ENCODE results near the gene WWC1. TPM values are rescaled to one million over a fixed set of nuclear protein-coding genes. Genes with fewer than 3 reads are reported as not detected.

WWC1 gene
- total RNA-seq, 2 experiments from 2014 or later = 1.0 to 1.3 TPM

- H3K27me3 ChIP-seq (ENCODE audit: control insufficient read depth in 1 of 2, insufficient read depth in 2 of 2, low read length in 2 of 2) = peaks cover 0 to 3% of the 10 kb centered on the region in 2 experiments
- DNase-seq (no peak), ATAC-seq (ENCODE audit: poor library complexity) (no peak)
- Mint-ChIP-seq H3K4me1 (ENCODE audit: low read depth) (no peaks in the 10 kb centered on the region), H3K27ac (no peak overlapping the region), H3K27me3 (peaks cover 3% of the 10 kb centered on the region), H3K9me3 (no peaks in the 10 kb centered on the region), H3K4me3 (no peak overlapping the region), H3K36me3 (ENCODE audit: low read depth) (no peaks in the 10 kb centered on the region)
- no peak overlapping the region for H3K4me3 ChIP-seq (ENCODE audit: low read length)
- H3K4me1 ChIP-seq (ENCODE audit: insufficient read depth, low read length) = no peaks in the 10 kb centered on the region
- intact Hi-C loops (cut with DNase I, micrococcal nuclease) = no loop called here
- no peak overlapping the region for H3K27ac ChIP-seq (ENCODE audit: low read depth in 1 of 2, low read length in 2 of 2)
- no peak for TF ChIP-seq CTCF (IDR thresholded peaks at IDR 0.05)
- POLR2A ChIA-PET = interaction anchor here (0.6 kb wide), 1 partner anchor 775 kb away, joined by 3 read pairs; no protein-coding TSS in a partner anchor
- H3K9me3 ChIP-seq (ENCODE audit: control insufficient read depth in 1 of 2, insufficient read depth in 1 of 2, low read length in 2 of 2) = no peaks in the 10 kb centered on the region
- CTCF ChIA-PET = no interaction called here
- no peaks in the 10 kb centered on the region for H3K36me3 ChIP-seq (ENCODE audit: insufficient read depth, low read length)
Measured at GRCh38 chr5:168342151-168342825, 50.8 kb downstream of the WWC1 start.

DNA sequence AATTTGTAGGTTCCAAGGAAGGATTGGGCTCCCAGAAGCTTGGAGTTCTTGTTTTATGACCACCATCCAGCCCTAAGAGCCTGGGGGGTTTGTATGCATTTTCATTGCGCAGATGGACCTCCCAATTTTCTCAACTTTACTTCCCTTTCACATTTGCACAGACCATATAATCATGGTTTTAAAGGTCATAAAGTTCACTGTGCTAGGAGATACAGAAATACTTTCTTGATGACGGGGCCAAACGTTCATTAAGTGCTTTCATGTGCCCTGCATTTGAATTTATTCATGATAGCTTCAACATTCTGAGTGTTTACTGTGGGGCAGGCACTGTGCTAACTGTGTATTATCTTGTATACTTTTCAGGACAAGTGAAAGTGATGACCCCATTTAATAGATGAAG, 51.5 kb downstream of the WWC1 start:
- intact Hi-C loops (cut with DNase I, micrococcal nuclease) = no loop called here
- Mint-ChIP-seq H3K4me3 (no peak overlapping the region), H3K9me3 (no peaks in the 10 kb centered on the region), H3K27ac (no peak overlapping the region), H3K36me3 (ENCODE audit: low read depth) (no peaks in the 10 kb centered on the region), H3K27me3 (no peaks in the 10 kb centered on the region), H3K4me1 (ENCODE audit: low read depth) (no peaks in the 10 kb centered on the region)
- ATAC-seq (ENCODE audit: poor library complexity) = no peak
- Histone ChIP-seq H3K27me3 (ENCODE audit: control insufficient read depth in 1 of 2, insufficient read depth in 2 of 2, low read length in 2 of 2) (peaks cover 0 to 3% of the 10 kb centered on the region in 2 experiments), H3K4me1 (ENCODE audit: insufficient read depth, low read length) (no peaks in the 10 kb centered on the region), H3K9me3 (ENCODE audit: control insufficient read depth in 1 of 2, insufficient read depth in 1 of 2, low read length in 2 of 2) (no peaks in the 10 kb centered on the region), H3K36me3 (ENCODE audit: insufficient read depth, low read length) (no peaks in the 10 kb centered on the region), H3K27ac (ENCODE audit: low read depth in 1 of 2, low read length in 2 of 2) (no peak overlapping the region), H3K4me3 (ENCODE audit: low read length) (no peak overlapping the region)
- CTCF ChIA-PET = no interaction called here
- no peak for TF ChIP-seq CTCF (IDR thresholded peaks at IDR 0.05)
- POLR2A ChIA-PET = interaction anchor here (0.6 kb wide), 1 partner anchor 776 kb away, joined by 3 read pairs; no protein-coding TSS in a partner anchor
- DNase-seq = no peak

GRCh38 chr5:168346417-168346816, 55.0 kb downstream of the WWC1 start:
- Mint-ChIP-seq H3K36me3 (ENCODE audit: low read depth) (no peaks in the 10 kb centered on the region), H3K27me3 (peaks cover 8% of the 10 kb centered on the region), H3K27ac (no peak overlapping the region), H3K4me1 (ENCODE audit: low read depth) (no peaks in the 10 kb centered on the region), H3K9me3 (no peaks in the 10 kb centered on the region), H3K4me3 (no peak overlapping the region)
- intact Hi-C loops (cut with DNase I, micrococcal nuclease) = no loop called here
- POLR2A ChIA-PET = no interaction called here
- Histone ChIP-seq H3K9me3 (ENCODE audit: control insufficient read depth in 1 of 2, insufficient read depth in 1 of 2, low read length in 2 of 2) (no peaks in the 10 kb centered on the region), H3K4me1 (ENCODE audit: insufficient read depth, low read length) (no peaks in the 10 kb centered on the region), H3K36me3 (ENCODE audit: insufficient read depth, low read length) (no peaks in the 10 kb centered on the region), H3K4me3 (ENCODE audit: low read length) (no peak overlapping the region), H3K27me3 (ENCODE audit: control insufficient read depth in 1 of 2, insufficient read depth in 2 of 2, low read length in 2 of 2) (no peaks in the 10 kb centered on the region), H3K27ac (ENCODE audit: low read depth in 1 of 2, low read length in 2 of 2) (no peak overlapping the region)
- TF ChIP-seq CTCF (IDR thresholded peaks at IDR 0.05) = no peak
- ATAC-seq (ENCODE audit: poor library complexity) (no peak), DNase-seq (no peak)
- CTCF ChIA-PET = no interaction called here
